SK-N-SH (cell line): ENCODE measurements around the gene CEP95. TPM values are rescaled to one million over a fixed set of nuclear protein-coding genes. Genes with fewer than 3 reads are reported as not detected.

Experiments used
- CTCF ChIA-PET: fragments of 300-600, 350-600 bp; formaldehyde crosslinking; extraction: SDS; loops from one replicate; lab custom pipeline; 2021; lab: Yijun Ruan, JAX
- POLR2A ChIA-PET: fragments of 350-600 bp; sonication (Branson Sonifier 250); formaldehyde crosslinking; extraction: SDS; loops from one replicate; lab custom pipeline; 2020; ENCODE audit warnings: antibody characterized with exemption, inconsistent platforms; lab: Yijun Ruan, JAX
- DNase-seq: peaks from one replicate; pipeline ENCODE4 v3.0.0; 2012
- H2AFZ ChIP-seq: fragments of 200-600 bp; sonication (generic); 2 replicates; pipeline ENCODE4 v1.8.1; 2016; ENCODE audit warnings: antibody characterized with exemption, mild to moderate bottlenecking, low read depth
- H3F3A ChIP-seq: fragments of 200-600 bp; sonication (generic); replicated peaks from 2 replicates; pipeline ENCODE3; 2016; ENCODE audit warnings: antibody characterized with exemption, mild to moderate bottlenecking; ENCODE audit not compliant: insufficient read depth
- H3K27ac ChIP-seq, 2 experiments: fragments of 200-500 bp in 1 of 2; fragments of 200-600 bp in 1 of 2; sonication (Bioruptor generic) in 1 of 2; sonication (generic), shearing (Covaris generic) in 1 of 2; 2 replicates each; pipeline versions ENCODE4 v1.5.1 to v1.6.1; 2014 to 2016; ENCODE audit warnings: low read depth in 2 of 2, inconsistent platforms in 1 of 2, low read length in 1 of 2, mild to moderate bottlenecking in 1 of 2, mixed read lengths in 1 of 2
- H3K27me3 ChIP-seq: fragments of 200-600 bp; sonication (generic), shearing (Covaris generic); 2 replicates; pipeline ENCODE4 v1.6.1; 2016; ENCODE audit warnings: mixed run types; ENCODE audit not compliant: insufficient read depth
- H3K36me3 ChIP-seq, 2 experiments: fragments of 200-500 bp in 1 of 2; fragments of 200-600 bp in 1 of 2; sonication (Bioruptor generic) in 1 of 2; sonication (generic) in 1 of 2; replicated peaks in 1 of 2; 2 replicates each; pipeline versions ENCODE3 to v1.5.1; 2014 to 2016; ENCODE audit warnings: low read length in 1 of 2, mild to moderate bottlenecking in 1 of 2; ENCODE audit not compliant: insufficient read depth in 2 of 2, control insufficient read depth in 1 of 2
- H3K4me1 ChIP-seq, 2 experiments: fragments of 200-500 bp in 1 of 2; fragments of 200-600 bp in 1 of 2; sonication (Bioruptor generic) in 1 of 2; sonication (generic), shearing (Covaris generic) in 1 of 2; 2 replicates each; pipeline versions ENCODE4 v1.5.1 to v1.6.1; 2014 to 2016; ENCODE audit warnings: low read depth in 1 of 2, low read length in 1 of 2, mixed run types in 1 of 2; ENCODE audit not compliant: insufficient read depth in 2 of 2, control insufficient read depth in 1 of 2
- H3K4me2 ChIP-seq: fragments of 200-600 bp; sonication (generic), shearing (Covaris generic); 2 replicates; pipeline ENCODE4 v1.6.1; 2017; ENCODE audit warnings: mixed run types
- H3K4me3 ChIP-seq, 2 experiments: fragments of 200-500 bp in 1 of 2; fragments of 200-600 bp in 1 of 2; sonication (Bioruptor generic) in 1 of 2; sonication (generic), shearing (Covaris generic) in 1 of 2; 2 replicates each; pipeline versions ENCODE4 v1.5.1 to v1.8.1; 2014 to 2016; ENCODE audit warnings: low read depth in 2 of 2, inconsistent platforms in 1 of 2, low read length in 1 of 2, mild to moderate bottlenecking in 1 of 2, mixed read lengths in 1 of 2, moderate library complexity in 1 of 2
- H3K79me2 ChIP-seq: fragments of 200-600 bp; sonication (generic); 2 replicates; pipeline ENCODE4 v1.8.1; 2017; ENCODE audit warnings: mild to moderate bottlenecking; ENCODE audit not compliant: insufficient read depth
- H3K9ac ChIP-seq: fragments of 200-600 bp; sonication (generic); 2 replicates; pipeline ENCODE4 v1.6.1; 2017; ENCODE audit warnings: mixed run types
- H3K9me2 ChIP-seq: fragments of 200-600 bp; sonication (generic); 2 replicates; pipeline ENCODE4 v1.6.1; 2017; ENCODE audit warnings: mixed run types
- H3K9me3 ChIP-seq: fragments of 200-600 bp; sonication (generic); 2 replicates; pipeline ENCODE4 v1.6.1; 2017; ENCODE audit warnings: mixed run types, mild to moderate bottlenecking, moderate library complexity
- H4K20me1 ChIP-seq: fragments of 200-600 bp; sonication (generic); 2 replicates; pipeline ENCODE4 v1.6.1; 2017; ENCODE audit warnings: mild to moderate bottlenecking, mixed run types; ENCODE audit not compliant: insufficient read depth
- CTCF ChIP-seq: fragments of 200-600 bp; sonication (generic); IDR thresholded peaks from 2 replicates; pipeline ENCODE4 v1.6.1; 2017; ENCODE audit warnings: antibody characterized with exemption, mild to moderate bottlenecking, moderate library complexity
- FOSL2 ChIP-seq: IDR thresholded peaks from 2 replicates; pipeline ENCODE4 v1.4.0; 2012; ENCODE audit warnings: low read depth, mild to moderate bottlenecking, moderate library complexity, borderline replicate concordance
- FOXJ3 ChIP-seq: sonication (generic); formaldehyde crosslinking; IDR thresholded peaks from 2 replicates; pipeline ENCODE4 v1.5.1; 2020; ENCODE audit warnings: mild to moderate bottlenecking, missing genetic modification reagents
- FOXM1 ChIP-seq: IDR thresholded peaks from 2 replicates; pipeline ENCODE4 v1.4.0; 2012; ENCODE audit warnings: low read depth, mild to moderate bottlenecking
- GABPA ChIP-seq: IDR thresholded peaks from 2 replicates; pipeline ENCODE4 v1.4.0; 2012; ENCODE audit warnings: low read depth, mild to moderate bottlenecking
- IRF3 ChIP-seq: fragments of 150-350 bp; IDR thresholded peaks from 2 replicates; pipeline ENCODE4 v1.6.1; 2016; ENCODE audit warnings: mild to moderate bottlenecking, low read depth, low read length
- MEF2A ChIP-seq: IDR thresholded peaks from 2 replicates; pipeline ENCODE4 v1.4.0; 2012; ENCODE audit warnings: low read depth, borderline replicate concordance
- NFIC ChIP-seq: IDR thresholded peaks from 2 replicates; pipeline ENCODE4 v1.4.0; 2012; ENCODE audit warnings: borderline replicate concordance
- RAD21 ChIP-seq: IDR thresholded peaks from 2 replicates; pipeline ENCODE4 v1.6.1; 2012; ENCODE audit warnings: mild to moderate bottlenecking, low read length
- REST ChIP-seq: IDR thresholded peaks from 2 replicates; pipeline ENCODE4 v1.6.1; 2012; ENCODE audit warnings: mild to moderate bottlenecking, low read depth, low read length, moderate library complexity
- RXRA ChIP-seq: IDR thresholded peaks from 2 replicates; pipeline ENCODE4 v1.4.0; 2012; ENCODE audit warnings: low read depth, mild to moderate bottlenecking, borderline replicate concordance
- SMC3 ChIP-seq: IDR thresholded peaks from 2 replicates; pipeline ENCODE4 v1.6.1; 2012; ENCODE audit warnings: low read depth, low read length, improper control_type of control experiment
- TEAD4 ChIP-seq: IDR thresholded peaks from 2 replicates; pipeline ENCODE4 v1.4.0; 2012; ENCODE audit warnings: mild to moderate bottlenecking, borderline replicate concordance; ENCODE audit not compliant: insufficient read depth
- USF1 ChIP-seq: IDR thresholded peaks from 2 replicates; pipeline ENCODE4 v1.4.0; 2012; ENCODE audit warnings: low read depth, borderline replicate concordance
- YY1 ChIP-seq: IDR thresholded peaks from 2 replicates; pipeline ENCODE4 v1.4.0; 2012; ENCODE audit warnings: low read depth, mild to moderate bottlenecking
- ZBTB33 ChIP-seq: IDR thresholded peaks from 2 replicates; pipeline ENCODE4 v1.4.0; 2012; ENCODE audit warnings: low read depth, borderline replicate concordance
- WGBS: methylation state at CpG from one replicate; pipeline ENCODE4 v1.1.6; 2017; ENCODE audit warnings: low lambda C conversion rate; 5-methylcytosine and 5-hydroxymethylcytosine counted together
- polyA plus RNA-seq, 3 experiments: library from polyadenylated mRNA; depleted of rRNA; stranded (reverse); fragments of >200 nt; gene quantifications; 2 replicates each; pipeline ENCODE4 v1.2.3, GENCODE V29; 2012

The CEP95 gene
- polyA plus RNA-seq, 1 of the 3 experiments (the other 2 are of a cell fraction) = 30.8 TPM

- no peak for TF ChIP-seq FOXJ3 (CRISPR knock-in tag)
- no peak for TF ChIP-seq YY1
- TF ChIP-seq NFIC = no peak
- 0 out of 4 replicates have a peak overlapping the region, but pooled peaks of 1 of the 2 experiments have one; percentile 17 for H3K27ac ChIP-seq
- H3K4me3 ChIP-seq = no peak overlapping the region
- WGBS = 97% methylated on average over 5 of the region's 5 CpGs
- POLR2A ChIA-PET = interaction anchor here (1.3 kb wide), 1 partner anchor 27 kb away, joined by 7 read pairs; the partner anchor contains the start of gene DDX5
- no peaks in the 10 kb centered on the region for H3K4me1 ChIP-seq
- H3K9ac ChIP-seq = no peak overlapping the region
- H3K36me3 ChIP-seq = peaks cover 91 to 99% of the 10 kb centered on the region in 2 experiments
- CTCF ChIA-PET = interaction anchor here (1.0 to 2.7 kb wide), 5 partner anchors 11 to 116 kb away, joined by 3 to 13 read pairs (median 6); partner anchors contain the start of gene CEP95
- peaks cover 95% of the 10 kb centered on the region for H3F3A ChIP-seq
- H3K79me2 ChIP-seq = no peaks in the 10 kb centered on the region
- H3K4me2 ChIP-seq = no peak overlapping the region
- no peaks in the 10 kb centered on the region for H3K9me3 ChIP-seq
- no peaks in the 10 kb centered on the region for H4K20me1 ChIP-seq
- no peaks in the 10 kb centered on the region for H3K27me3 ChIP-seq
- H2AFZ ChIP-seq = no peak overlapping the region
- DNase-seq = no peak
- H3K9me2 ChIP-seq = no peaks in the 10 kb centered on the region
Observed at GRCh38 chr17:64532409-64532808, 25.6 kb downstream of the CEP95 start.

GRCh38 chr17:64533784-64534183 lies 27.0 kb downstream of the CEP95 start:
- Histone ChIP-seq H4K20me1 (no peaks in the 10 kb centered on the region), H3K9ac (no peak overlapping the region), H3K27ac (peak overlapping the region in 1 of 2 experiments; percentile 6; a peak in 1 of 4 replicates), H3K9me3 (no peaks in the 10 kb centered on the region), H3F3A (peaks cover 96% of the 10 kb centered on the region), H3K9me2 (no peaks in the 10 kb centered on the region), H2AFZ (no peak overlapping the region), H3K4me1 (no peaks in the 10 kb centered on the region), H3K27me3 (no peaks in the 10 kb centered on the region), H3K4me2 (no peak overlapping the region), H3K36me3 (peaks cover 87 to 99% of the 10 kb centered on the region in 2 experiments), H3K79me2 (no peaks in the 10 kb centered on the region), H3K4me3 (no peak overlapping the region)
- 90% methylated on average over 2 of the region's 2 CpGs for WGBS
- POLR2A ChIA-PET = interaction anchor here (0.9 to 1.3 kb wide), 3 partner anchors 17 to 29 kb away, joined by 3 to 7 read pairs (median 6); partner anchors contain the start of genes CEP95 and DDX5
- CTCF ChIA-PET = interaction anchor here (0.7 to 3.3 kb wide), 11 partner anchors 11 to 213 kb away, joined by 3 to 18 read pairs (median 4); partner anchors contain the start of gene CEP95
- DNase-seq = no peak
- TF ChIP-seq USF1 (no peak), TEAD4 (no peak), REST (no peak), CTCF (no peak), IRF3 (no peak), GABPA (no peak), MEF2A (no peak), NFIC (no peak), RXRA (no peak), FOXJ3 (CRISPR knock-in tag) (no peak), RAD21 (no peak), FOXM1 (no peak), ZBTB33 (no peak), FOSL2 (no peak), SMC3 (no peak)
